Hematopoietic multipotent progenitor cell (in vitro differentiated cells): Measurements from ENCODE around the gene BCL2L15. TPM values are rescaled to one million over a fixed set of nuclear protein-coding genes. Genes with fewer than 3 reads are reported as not detected.

Source experiments
- DNase-seq, 3 donors: peaks; one replicate each; pipeline ENCODE4 v3.0.0-alpha.2; 2011 to 2015; ENCODE audit warnings: low read depth in 2 of 3, low spot score in 2 of 3
- total RNA-seq: library from RNA; depleted of rRNA; stranded (reverse); fragments of >200 nt; gene quantifications from one replicate; pipeline ENCODE4 v1.2.3, GENCODE V29; 2012

BCL2L15 gene
- total RNA-seq, 1 donor: under 0.01 TPM

- DNase-seq: peak; percentile 31 to 84 (median 39)
These were observed 51.6 kb downstream of the BCL2L15 start for GRCh38 chr1:113835686-113836290.

- no peak for DNase-seq
These were observed 52.7 kb downstream of the BCL2L15 start for GRCh38 chr1:113834716-113835115.

Other genes starting within 250 kb of the BCL2L15 start
- 41.5 TPM for gene PHTF1, start 128.1 kb downstream of the BCL2L15 start, total RNA-seq
- 19.9 TPM for gene RSBN1, start 75.1 kb downstream of the BCL2L15 start, total RNA-seq
- 7.5 TPM for gene PTPN22, start 15.9 kb downstream of the BCL2L15 start, total RNA-seq
- gene AP4B1, start 17.2 kb upstream of the BCL2L15 start, total RNA-seq: 18.6 TPM
- 7.3 TPM for gene DCLRE1B, start 17.7 kb upstream of the BCL2L15 start, total RNA-seq
- gene HIPK1, start 41.7 kb upstream of the BCL2L15 start, total RNA-seq: 151 TPM
- 3.2 TPM for gene OLFML3, start 91.9 kb upstream of the BCL2L15 start, total RNA-seq